Activated CD8-positive, alpha-beta T cell treated with anti-CD3 and anti-CD28 coated beads for 36 hours (primary cell): ENCODE measurements around the gene AGPAT3. TPM values are rescaled to one million over a fixed set of nuclear protein-coding genes. Genes with fewer than 3 reads are reported as not detected.
A peak's percentile ranks its signal among the peaks of the same experiment; 100 is the strongest.

Source experiments
- ATAC-seq: fragments of 200-7000 bp; cut with Tn5 transposase; one replicate; pipeline ENCODE4 v1.10.0; 2021; ENCODE audit warnings: mild to moderate bottlenecking, moderate library complexity
- CTCF ChIA-PET: fragments of 350-600 bp; sonication (Branson Sonifier 250); formaldehyde crosslinking; loops from one replicate; lab custom pipeline; 2021; ENCODE audit warnings: antibody characterized with exemption; lab: Charles Lee
- POLR2A ChIA-PET: fragments of 350-600 bp; sonication (Branson Sonifier 250); formaldehyde crosslinking; loops from one replicate; lab custom pipeline; 2021; ENCODE audit warnings: antibody characterized with exemption; lab: Charles Lee
- DNase-seq: peaks from one replicate; pipeline ENCODE4 v3.0.0-alpha.2; 2020
- H3K27ac Mint-ChIP-seq: one replicate; pipeline ENCODE4 v1.8.0; 2021; ENCODE audit warnings: mild to moderate bottlenecking, mixed read lengths
- H3K27me3 Mint-ChIP-seq: one replicate; pipeline ENCODE4 v1.8.0; 2021; ENCODE audit warnings: mixed read lengths
- H3K36me3 Mint-ChIP-seq: one replicate; pipeline ENCODE4 v1.8.0; 2021; ENCODE audit warnings: low read depth, mixed read lengths
- H3K4me1 Mint-ChIP-seq: one replicate; pipeline ENCODE4 v1.8.0; 2021; ENCODE audit warnings: low read depth, mixed read lengths
- H3K4me3 Mint-ChIP-seq: one replicate; pipeline ENCODE4 v1.8.0; 2021; ENCODE audit warnings: mild to moderate bottlenecking, moderate library complexity, mixed read lengths
- H3K9me3 Mint-ChIP-seq: one replicate; pipeline ENCODE4 v1.8.0; 2021; ENCODE audit warnings: mixed read lengths
- CTCF ChIP-seq: fragments of 200-600 bp; IDR thresholded peaks from one replicate; pipeline ENCODE4 v1.8.0; 2022; ENCODE audit warnings: antibody characterized with exemption, mild to moderate bottlenecking
- intact Hi-C: fragments of 100-400 bp; cut with micrococcal nuclease; formaldehyde crosslinking; loops from one replicate; pipeline ENCODE4 v1.10.0; 2022
- total RNA-seq, 2 experiments: library from RNA; stranded (reverse); gene quantifications; one replicate each; pipeline ENCODE4 v1.2.3, GENCODE V29; 2021

The AGPAT3 gene
- total RNA-seq, 2 experiments from 2014 or later: 59.3 to 62.2 TPM

DNA sequence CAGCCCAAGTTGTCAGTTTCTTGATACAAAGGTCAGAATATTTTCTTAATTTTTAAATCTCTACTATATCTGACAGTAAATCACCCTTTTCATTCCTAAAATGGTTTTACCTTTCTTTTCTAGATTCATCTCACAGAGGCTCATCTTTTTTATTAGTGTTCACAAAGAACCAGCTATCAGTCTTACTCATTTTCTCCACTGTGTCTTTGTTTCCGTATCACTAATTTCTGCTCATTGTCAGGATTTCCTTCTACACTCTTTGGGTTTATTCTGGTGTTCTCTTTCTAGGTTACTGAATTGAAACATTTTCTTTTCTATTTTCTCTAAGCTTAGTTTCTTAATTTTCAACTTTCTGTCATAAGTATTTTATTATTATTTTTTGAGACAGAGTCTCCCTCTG is 8.7 kb downstream of the AGPAT3 start:
- no peak overlapping the region for H3K4me3 Mint-ChIP-seq
- intact Hi-C loops: no loop called here
- H3K4me1 Mint-ChIP-seq: peaks cover 63% of the 10 kb centered on the region
- peaks cover 52% of the 10 kb centered on the region for H3K36me3 Mint-ChIP-seq
- peaks cover 2% of the 10 kb centered on the region for H3K9me3 Mint-ChIP-seq
- ChIA-PET POLR2A (interaction anchor here (1.0 to 1.3 kb wide), 6 partner anchors 10 to 43 kb away, joined by 3 to 11 read pairs (median 3); no protein-coding TSS in a partner anchor), CTCF (interaction anchor here (1.6 to 2.3 kb wide), 3 partner anchors 14 to 65 kb away, joined by 4 to 8 read pairs (median 8); no protein-coding TSS in a partner anchor)
- H3K27me3 Mint-ChIP-seq: no peaks in the 10 kb centered on the region
- peak overlapping the region; percentile 52 for H3K27ac Mint-ChIP-seq
- peak; percentile 82 for ATAC-seq
- no peak for DNase-seq
- TF ChIP-seq CTCF: no peak

- H3K9me3 Mint-ChIP-seq: peaks cover 2% of the 10 kb centered on the region
- H3K36me3 Mint-ChIP-seq: peaks cover 47% of the 10 kb centered on the region
- H3K4me1 Mint-ChIP-seq: peaks cover 57% of the 10 kb centered on the region
- H3K27ac Mint-ChIP-seq: peak overlapping the region; percentile 52
- CTCF ChIA-PET: interaction anchor here (1.6 to 2.3 kb wide), 3 partner anchors 14 to 65 kb away, joined by 4 to 8 read pairs (median 8); no protein-coding TSS in a partner anchor
- POLR2A ChIA-PET: interaction anchor here (1.0 to 1.3 kb wide), 5 partner anchors 9 to 84 kb away, joined by 3 to 11 read pairs (median 3); no protein-coding TSS in a partner anchor
- no peak for TF ChIP-seq CTCF
- no peak for DNase-seq
- no peak for ATAC-seq
- intact Hi-C loops: no loop called here
- H3K27me3 Mint-ChIP-seq: no peaks in the 10 kb centered on the region
- H3K4me3 Mint-ChIP-seq: no peak overlapping the region
These were observed 9.2 kb downstream of the AGPAT3 start for GRCh38 chr21:43874085-43874805.

DNA sequence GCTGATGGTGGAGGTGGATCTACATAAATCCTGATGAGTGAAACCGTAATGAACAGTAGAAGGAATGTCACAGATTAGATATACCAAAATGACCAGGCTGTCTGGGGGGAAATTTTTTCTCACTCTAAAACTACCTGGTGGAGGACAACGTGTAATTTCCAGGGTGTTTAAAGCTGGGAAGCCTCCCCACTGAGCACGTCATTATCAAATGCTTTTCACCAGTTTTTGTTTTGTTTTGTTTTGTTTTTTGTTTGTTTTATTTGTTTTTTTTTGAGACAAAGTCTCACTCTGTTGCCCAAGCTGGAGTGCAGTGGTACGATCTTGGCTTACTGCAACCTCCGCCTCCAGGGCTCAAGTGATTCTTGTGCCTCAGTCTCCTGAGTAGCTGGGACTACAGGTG is 11.6 kb downstream of the AGPAT3 start:
- H3K36me3 Mint-ChIP-seq: peaks cover 41% of the 10 kb centered on the region
- intact Hi-C loops: no loop called here
- peaks cover 67% of the 10 kb centered on the region for H3K4me1 Mint-ChIP-seq
- H3K27ac Mint-ChIP-seq: no peak overlapping the region
- no peak for DNase-seq
- H3K4me3 Mint-ChIP-seq: no peak overlapping the region
- POLR2A ChIA-PET: no interaction called here
- no peak for ATAC-seq
- TF ChIP-seq CTCF: no peak
- H3K27me3 Mint-ChIP-seq: no peaks in the 10 kb centered on the region
- CTCF ChIA-PET: no interaction called here
- H3K9me3 Mint-ChIP-seq: peaks cover 2% of the 10 kb centered on the region

GRCh38 chr21:43877936-43878575 is 13.0 kb downstream of the AGPAT3 start:
- H3K4me3 Mint-ChIP-seq: no peak overlapping the region
- no peaks in the 10 kb centered on the region for H3K27me3 Mint-ChIP-seq
- no peak for DNase-seq
- CTCF ChIA-PET: no interaction called here
- ATAC-seq: no peak
- intact Hi-C loops: no loop called here
- H3K9me3 Mint-ChIP-seq: peaks cover 2% of the 10 kb centered on the region
- H3K36me3 Mint-ChIP-seq: peaks cover 30% of the 10 kb centered on the region
- no peak overlapping the region for H3K27ac Mint-ChIP-seq
- POLR2A ChIA-PET: no interaction called here
- no peak for TF ChIP-seq CTCF
- H3K4me1 Mint-ChIP-seq: peaks cover 62% of the 10 kb centered on the region
